Lung (tissue), 12 donors: ENCODE measurements around the gene LSG1. TPM values are rescaled to one million over a fixed set of nuclear protein-coding genes. Genes with fewer than 3 reads are reported as not detected.

Experiments used
- ATAC-seq: fragments of 200-7000 bp; cut with Tn5 transposase; one replicate; pipeline ENCODE4 v1.9.1; 2020; ENCODE audit warnings: moderate number of reproducible peaks; ENCODE audit not compliant: insufficient read depth, low FRiP score
- DNase-seq, 3 donors: peaks; one replicate each; pipeline ENCODE4 v3.0.0-alpha.2; 2013 to 2017
- H3K27ac ChIP-seq, 2 donors: one replicate each; pipeline ENCODE4 v1.5.1; 2013; ENCODE audit warnings: mild to moderate bottlenecking in 2 of 2, moderate library complexity in 2 of 2, control low read depth in 1 of 2, inconsistent platforms in 1 of 2, low read depth in 1 of 2, low read length in 1 of 2
- H3K27me3 ChIP-seq, 3 donors: one replicate each; pipeline ENCODE4 v1.5.1; 2013; ENCODE audit warnings: low read length in 2 of 3; ENCODE audit not compliant: control insufficient read depth in 3 of 3, insufficient read depth in 3 of 3
- H3K36me3 ChIP-seq, 4 donors: one replicate each; pipeline ENCODE4 v1.5.1; 2013; ENCODE audit warnings: low read length in 4 of 4, mild to moderate bottlenecking in 1 of 4, moderate library complexity in 1 of 4; ENCODE audit not compliant: control insufficient read depth in 4 of 4, insufficient read depth in 4 of 4
- H3K4me1 ChIP-seq, 5 donors: one replicate each; pipeline ENCODE4 v1.5.1; 2013; ENCODE audit warnings: low read length in 5 of 5, mild to moderate bottlenecking in 2 of 5, moderate library complexity in 1 of 5; ENCODE audit not compliant: control insufficient read depth in 5 of 5, insufficient read depth in 5 of 5
- H3K4me3 ChIP-seq: one replicate; pipeline ENCODE4 v1.5.1; 2013; ENCODE audit warnings: mild to moderate bottlenecking, control low read depth, moderate library complexity
- H3K9ac ChIP-seq, 2 donors: one replicate each; pipeline ENCODE4 v1.5.1; 2013; ENCODE audit warnings: low read length in 2 of 2, control low read depth in 1 of 2; ENCODE audit not compliant: insufficient read depth in 1 of 2
- H3K9me3 ChIP-seq, 4 donors: one replicate each; pipeline ENCODE4 v1.5.1; 2013; ENCODE audit warnings: low read length in 3 of 4, mild to moderate bottlenecking in 1 of 4, moderate library complexity in 1 of 4; ENCODE audit not compliant: control insufficient read depth in 4 of 4, insufficient read depth in 3 of 4
- CTCF ChIP-seq: IDR thresholded peaks from 2 replicates; pipeline ENCODE4 v1.5.1; 2012; ENCODE audit warnings: mild to moderate bottlenecking; ENCODE audit errors: control extremely low read depth, extremely low read depth
- WGBS, 2 donors: extraction: QIAGEN DNeasy Blood & Tissue Kit; methylation state at CpG; one replicate each; pipeline ENCODE4 v1.1.7; 2013; 5-methylcytosine and 5-hydroxymethylcytosine counted together
- polyA plus RNA-seq, 2 donors: library from polyadenylated mRNA; stranded (reverse); fragments of 200-250 nt; gene quantifications; one replicate each; pipeline ENCODE4 v1.2.1, GENCODE V29; 2013
- total RNA-seq, 2 donors: library from RNA; depleted of rRNA in 1 of 2; stranded (reverse); fragments of >200 nt in 1 of 2; gene quantifications; one replicate each; pipeline ENCODE4 v1.2.1, GENCODE V29; 2014 to 2021
- donor health status: control.
- donor health status: control.
- donor health status: Bipolar disorder and iron deficiency.
- donor health status: healthy.
- donor health status: DM: yes; HTN: yes; CAD: no.

The LSG1 gene
- total and polyA plus RNA-seq, 4 donors, result 19.4 to 37.4 (median 24.5) TPM

GRCh38 chr3:194624956-194625355 lies 47.0 kb downstream of the LSG1 start:
- peaks cover 0 to 21% (median 15%) of the 10 kb centered on the region in 4 donors for H3K36me3 ChIP-seq
- DNase-seq, result no peak
- H3K9me3 ChIP-seq, result peaks cover 0 to 3% (median 0%) of the 10 kb centered on the region in 4 donors
- no peaks in the 10 kb centered on the region for H3K27me3 ChIP-seq
- H3K9ac ChIP-seq, result no peak overlapping the region
- H3K27ac ChIP-seq, result no peak overlapping the region
- H3K4me3 ChIP-seq, result no peak overlapping the region
- ATAC-seq, result no peak
- WGBS, 2 donors, result 97 to 98% methylated on average over 6 of the region's 6 CpGs
- TF ChIP-seq CTCF, result no peak
- peaks cover 0 to 4% (median 0%) of the 10 kb centered on the region in 5 donors for H3K4me1 ChIP-seq

GRCh38 chr3:194623449-194624290 lies 48.3 kb downstream of the LSG1 start:
- H3K27me3 ChIP-seq, result no peaks in the 10 kb centered on the region
- WGBS, 2 donors, result 94 to 95% methylated on average over 25 of the region's 25 CpGs
- peaks cover 0 to 4% (median 0%) of the 10 kb centered on the region in 5 donors for H3K4me1 ChIP-seq
- H3K9me3 ChIP-seq, result no peaks in the 10 kb centered on the region
- no peak for ATAC-seq
- no peak overlapping the region for H3K27ac ChIP-seq
- TF ChIP-seq CTCF, result no peak
- peaks cover 0 to 21% (median 13%) of the 10 kb centered on the region in 4 donors for H3K36me3 ChIP-seq
- DNase-seq, result no peak
- H3K9ac ChIP-seq, result no peak overlapping the region
- no peak overlapping the region for H3K4me3 ChIP-seq

- H3K4me3 ChIP-seq, result no peak overlapping the region
- ATAC-seq (no peak), DNase-seq (no peak)
- H3K9ac ChIP-seq, result no peak overlapping the region
- no peak for TF ChIP-seq CTCF
- H3K4me1 ChIP-seq, result peaks cover 0 to 4% (median 0%) of the 10 kb centered on the region in 5 donors
- peaks cover 0 to 16% (median 9%) of the 10 kb centered on the region in 4 donors for H3K36me3 ChIP-seq
- no peaks in the 10 kb centered on the region for H3K27me3 ChIP-seq
- no peaks in the 10 kb centered on the region for H3K9me3 ChIP-seq
- no peak overlapping the region for H3K27ac ChIP-seq
- 92 to 93% methylated on average over 26 of the region's 26 CpGs for WGBS, 2 donors
Observed at GRCh38 chr3:194622621-194623340, 49.2 kb downstream of the LSG1 start.
